Measurements from ENCODE around the gene CLTCL1.
A peak's percentile ranks its signal among the peaks of the same experiment; 100 is the strongest.

GRCh38 chr22:19178657-19179496 is 112.6 kb downstream of the CLTCL1 start, which contains the start of gene SLC25A1:
- no peak for TF ChIP-seq CTCF (IDR thresholded peaks at IDR 0.05)
- TF ChIP-seq POLR2A (IDR thresholded peaks at IDR 0.05): peak; percentile 68

All from ovary (tissue), 3 donors.